H1 (cell line): ENCODE measurements around the gene TEX264. TPM values are rescaled to one million over a fixed set of nuclear protein-coding genes. Genes with fewer than 3 reads are reported as not detected.
A peak's percentile ranks its signal among the peaks of the same experiment; 100 is the strongest.

Source experiments
- CTCF ChIA-PET: fragments of 300-600 bp; sonication (Branson Sonifier 250); formaldehyde crosslinking; loops from one replicate; lab custom pipeline; 2021; ENCODE audit not compliant: partially characterized antibody; lab: Charles Lee
- POLR2A ChIA-PET: fragments of 300-600 bp; sonication (Branson Sonifier 250); formaldehyde crosslinking; loops from one replicate; lab custom pipeline; 2021; ENCODE audit warnings: inconsistent platforms; ENCODE audit not compliant: partially characterized antibody; lab: Charles Lee
- DNase-seq, 2 experiments: peaks; one replicate each; pipeline versions ENCODE4 v3.0.0 to v3.0.0-alpha.2; 2010 to 2022; ENCODE audit warnings: low spot score in 2 of 2, low read depth in 1 of 2, mixed read lengths in 1 of 2
- FAIRE-seq: peaks from 2 replicates; lab custom pipeline; 2011; peaks lifted over from hg19 to GRCh38; lab: Jason Lieb, UNC
- H2AFZ ChIP-seq: 2 replicates; pipeline ENCODE4 v1.8.1; 2012; ENCODE audit warnings: low read length, inconsistent platforms
- H2AK5ac ChIP-seq: 2 replicates; pipeline ENCODE4 v1.6.1; 2013; ENCODE audit warnings: low read depth, low read length
- H2BK120ac ChIP-seq: replicated peaks from 2 replicates; pipeline ENCODE3; 2013; ENCODE audit warnings: low read depth, low read length, inconsistent platforms
- H2BK12ac ChIP-seq: 2 replicates; pipeline ENCODE4 v1.6.1; 2013; ENCODE audit warnings: low read depth, low read length
- H2BK15ac ChIP-seq: 2 replicates; pipeline ENCODE4 v1.6.1; 2013; ENCODE audit warnings: low read length
- H2BK20ac ChIP-seq: 2 replicates; pipeline ENCODE4 v1.6.1; 2013; ENCODE audit warnings: low read length
- H2BK5ac ChIP-seq: 2 replicates; pipeline ENCODE4 v1.6.1; 2013; ENCODE audit warnings: low read depth, low read length
- H3K14ac ChIP-seq: 2 replicates; pipeline ENCODE4 v1.6.1; 2013; ENCODE audit warnings: inconsistent platforms; ENCODE audit not compliant: insufficient read length
- H3K18ac ChIP-seq: 2 replicates; pipeline ENCODE4 v1.6.1; 2013; ENCODE audit warnings: low read length; ENCODE audit errors: extremely low read depth
- H3K23ac ChIP-seq: 2 replicates; pipeline ENCODE4 v1.6.1; 2013; ENCODE audit warnings: inconsistent platforms; ENCODE audit not compliant: insufficient read length
- H3K23me2 ChIP-seq: 2 replicates; pipeline ENCODE4 v1.6.1; 2013; ENCODE audit warnings: low read depth, low read length
- H3K27ac ChIP-seq: 2 replicates; pipeline ENCODE4 v1.6.1; 2011; ENCODE audit warnings: low read depth, low read length, inconsistent platforms
- H3K27me3 ChIP-seq, 4 experiments: replicated peaks in 1 of 4; 1 replicate in 1 of 4; 2 replicates in 3 of 4; pipeline versions ENCODE4 v1.6.1 to v1.8.1; 2011 to 2013; ENCODE audit warnings: low read length in 3 of 4, mild to moderate bottlenecking in 3 of 4, inconsistent platforms in 2 of 4, mixed read lengths in 2 of 4, moderate library complexity in 1 of 4; ENCODE audit not compliant: control insufficient read depth in 3 of 4, insufficient read depth in 3 of 4; ENCODE audit errors: extremely low read depth in 1 of 4
- H3K36me3 ChIP-seq, 4 experiments: 2 replicates each; pipeline versions ENCODE4 v1.6.1 to v1.8.1; 2011 to 2013; ENCODE audit warnings: mild to moderate bottlenecking in 4 of 4, low read length in 3 of 4, moderate library complexity in 2 of 4, control low read depth in 1 of 4, inconsistent platforms in 1 of 4; ENCODE audit not compliant: insufficient read depth in 4 of 4, control insufficient read depth in 2 of 4
- H3K4ac ChIP-seq: replicated peaks from 2 replicates; pipeline ENCODE3; 2013; ENCODE audit warnings: low read length, low read depth, mixed read lengths, inconsistent platforms; ENCODE audit not compliant: insufficient read length
- H3K4me1 ChIP-seq, 4 experiments: replicated peaks in 1 of 4; 1 replicate in 1 of 4; 2 replicates in 3 of 4; pipeline versions ENCODE4 v1.6.1 to v1.8.1; 2011 to 2013; ENCODE audit warnings: low read length in 3 of 4, inconsistent platforms in 2 of 4, mixed read lengths in 1 of 4; ENCODE audit not compliant: insufficient read depth in 4 of 4, control insufficient read depth in 3 of 4
- H3K4me2 ChIP-seq, 2 experiments: 2 replicates each; pipeline versions ENCODE4 v1.6.1 to v1.8.1; 2011 to 2013; ENCODE audit warnings: low read depth in 2 of 2, low read length in 2 of 2, control low read depth in 1 of 2, inconsistent platforms in 1 of 2, mild to moderate bottlenecking in 1 of 2; ENCODE audit not compliant: insufficient read depth in 1 of 2
- H3K4me3 ChIP-seq, 4 experiments: fragments of 200-600, 300-600 bp in 1 of 4; sonication (generic), shearing (Covaris generic), sonication (Bioruptor Twin) in 1 of 4; 2 replicates each; pipeline versions ENCODE4 v1.5.1 to v1.8.1; 2011 to 2016; ENCODE audit warnings: low read length in 4 of 4, low read depth in 3 of 4, control low read depth in 2 of 4, inconsistent platforms in 2 of 4, mild to moderate bottlenecking in 2 of 4, mixed read lengths in 1 of 4, moderate library complexity in 1 of 4; ENCODE audit not compliant: insufficient read depth in 2 of 4; ENCODE audit errors: extremely low read depth in 1 of 4
- H3K56ac ChIP-seq: replicated peaks from 2 replicates; pipeline ENCODE3; 2013; ENCODE audit warnings: low read depth, mild to moderate bottlenecking, mixed read lengths, low read length, inconsistent platforms; ENCODE audit not compliant: insufficient read length
- H3K79me1 ChIP-seq: 2 replicates; pipeline ENCODE4 v1.6.1; 2013; ENCODE audit warnings: low read depth, low read length, control low read depth
- H3K79me2 ChIP-seq, 2 experiments: 2 replicates each; pipeline versions ENCODE4 v1.6.1 to v1.8.1; 2012 to 2013; ENCODE audit warnings: low read length in 2 of 2, mild to moderate bottlenecking in 2 of 2, inconsistent platforms in 1 of 2; ENCODE audit not compliant: insufficient read depth in 2 of 2, control insufficient read depth in 1 of 2
- H3K9ac ChIP-seq, 4 experiments: replicated peaks in 1 of 4; 1 replicate in 1 of 4; 2 replicates in 3 of 4; pipeline versions ENCODE4 v1.6.1 to v1.8.1; 2011 to 2013; ENCODE audit warnings: low read depth in 3 of 4, low read length in 3 of 4, control low read depth in 2 of 4, mild to moderate bottlenecking in 2 of 4, moderate library complexity in 2 of 4, inconsistent platforms in 1 of 4; ENCODE audit errors: extremely low read depth in 1 of 4
- H3K9me3 ChIP-seq, 2 experiments: 2 replicates each; pipeline versions ENCODE4 v1.6.1 to v1.8.1; 2012 to 2013; ENCODE audit warnings: mild to moderate bottlenecking in 2 of 2, moderate library complexity in 2 of 2, control low read depth in 1 of 2, inconsistent platforms in 1 of 2, low read depth in 1 of 2, low read length in 1 of 2, mixed read lengths in 1 of 2; ENCODE audit not compliant: insufficient read depth in 2 of 2
- H4K20me1 ChIP-seq, 2 experiments: replicated peaks in 1 of 2; 2 replicates each; pipeline versions ENCODE3 to v1.8.1; 2011 to 2013; ENCODE audit warnings: inconsistent platforms in 2 of 2, low read length in 2 of 2, mild to moderate bottlenecking in 1 of 2; ENCODE audit not compliant: insufficient read depth in 2 of 2, control insufficient read depth in 1 of 2
- H4K5ac ChIP-seq: 2 replicates; pipeline ENCODE4 v1.6.1; 2013; ENCODE audit warnings: low read length, low read depth, mixed read lengths, inconsistent platforms; ENCODE audit not compliant: insufficient read length
- H4K8ac ChIP-seq: 2 replicates; pipeline ENCODE4 v1.8.0; 2013; ENCODE audit warnings: mild to moderate bottlenecking, moderate library complexity, low read length, inconsistent platforms; ENCODE audit not compliant: insufficient read depth; ENCODE audit errors: extremely low read depth
- H4K91ac ChIP-seq: replicated peaks from 2 replicates; pipeline ENCODE3; 2013; ENCODE audit warnings: low read length, mixed read lengths, inconsistent platforms; ENCODE audit not compliant: insufficient read length
- CREB1 ChIP-seq: IDR thresholded peaks from 2 replicates; pipeline ENCODE4 v1.6.1; 2012; ENCODE audit warnings: inconsistent platforms
- EP300 ChIP-seq, 2 experiments: IDR thresholded peaks; 1 replicate in 1 of 2; 2 replicates in 1 of 2; pipeline ENCODE4 v1.6.1; 2011 to 2012; ENCODE audit warnings: low read depth in 2 of 2, low read length in 2 of 2, mild to moderate bottlenecking in 2 of 2, borderline replicate concordance in 1 of 2, inconsistent platforms in 1 of 2, moderate library complexity in 1 of 2
- GABPA ChIP-seq: IDR thresholded peaks from 2 replicates; pipeline ENCODE4 v1.6.1; 2011; ENCODE audit warnings: mild to moderate bottlenecking, low read length, moderate library complexity, borderline replicate concordance; ENCODE audit not compliant: insufficient read depth
- HDAC6 ChIP-seq: IDR thresholded peaks from one replicate; pipeline ENCODE4 v1.7.1; 2012; ENCODE audit warnings: low read depth, mild to moderate bottlenecking, inconsistent platforms, low read length, moderate library complexity
- JUND ChIP-seq: IDR thresholded peaks from 2 replicates; pipeline ENCODE4 v1.6.1; 2011; ENCODE audit warnings: mild to moderate bottlenecking, improper control_type of control experiment, low read length
- NRF1 ChIP-seq: IDR thresholded peaks from 2 replicates; pipeline ENCODE4 v1.6.1; 2011; ENCODE audit warnings: mild to moderate bottlenecking, low read depth, low read length, improper control_type of control experiment
- WGBS, 2 experiments: shearing (Covaris generic) in 1 of 2; methylation state at CpG; one replicate each; pipeline versions ENCODE4 v1.1.6 to v1.1.7; 2013 to 2015; ENCODE audit warnings: low lambda C conversion rate in 2 of 2, mixed read lengths in 2 of 2, inconsistent platforms in 1 of 2, low coverage in 1 of 2, missing lambda C conversion rate in 1 of 2; ENCODE audit not compliant: insufficient replicate concordance in 2 of 2, insufficient coverage in 1 of 2, insufficient read length in 1 of 2; ENCODE audit errors: extremely low coverage in 1 of 2, missing lambda C conversion rate in 1 of 2; 5-methylcytosine and 5-hydroxymethylcytosine counted together
- polyA plus RNA-seq, 7 experiments: library from polyadenylated mRNA; depleted of rRNA in 3 of 7; stranded (reverse) in 5 of 7; unstranded in 2 of 7; fragments of >200 nt in 5 of 7; fragments of 200-250 nt in 2 of 7; gene quantifications; 1 replicate in 5 of 7; 2 replicates in 1 of 7; 4 replicates in 1 of 7; pipeline versions ENCODE4 v1.2.1 to v1.2.3, GENCODE V29; 2011 to 2013; ENCODE audit warnings: missing spikeins in 2 of 7, mixed read lengths in 2 of 7
- total RNA-seq: library from RNA; stranded (reverse); fragmentation: NEBNext Ultra II Directional; extraction: Animal tissue kit (Norgen Biotek cat#: 25700); gene quantifications from 2 replicates; pipeline ENCODE4 v1.2.1, GENCODE V29; 2021
- TF ChIP-seq, protein P1 (sequence below): IDR thresholded peaks from 2 replicates; pipeline ENCODE4 v1.6.1; 2012; ENCODE audit warnings: inconsistent platforms
- TF ChIP-seq, protein P2 (sequence below), 3 experiments: IDR thresholded peaks; 1 replicate in 2 of 3; 2 replicates in 1 of 3; pipeline versions ENCODE4 v1.5.1 to v1.6.1; 2011; ENCODE audit warnings: low read length in 3 of 3, mild to moderate bottlenecking in 3 of 3, inconsistent platforms in 2 of 3, low read depth in 1 of 3, moderate library complexity in 1 of 3; ENCODE audit not compliant: insufficient read depth in 1 of 3; ENCODE audit errors: control extremely low read depth in 1 of 3

Gene TEX264
- total and polyA plus RNA-seq, 2 of the 8 experiments (the other 6 are each of a cell fraction or from before 2014, with no cell fraction given) = 11.2 to 35.6 TPM

DNA sequence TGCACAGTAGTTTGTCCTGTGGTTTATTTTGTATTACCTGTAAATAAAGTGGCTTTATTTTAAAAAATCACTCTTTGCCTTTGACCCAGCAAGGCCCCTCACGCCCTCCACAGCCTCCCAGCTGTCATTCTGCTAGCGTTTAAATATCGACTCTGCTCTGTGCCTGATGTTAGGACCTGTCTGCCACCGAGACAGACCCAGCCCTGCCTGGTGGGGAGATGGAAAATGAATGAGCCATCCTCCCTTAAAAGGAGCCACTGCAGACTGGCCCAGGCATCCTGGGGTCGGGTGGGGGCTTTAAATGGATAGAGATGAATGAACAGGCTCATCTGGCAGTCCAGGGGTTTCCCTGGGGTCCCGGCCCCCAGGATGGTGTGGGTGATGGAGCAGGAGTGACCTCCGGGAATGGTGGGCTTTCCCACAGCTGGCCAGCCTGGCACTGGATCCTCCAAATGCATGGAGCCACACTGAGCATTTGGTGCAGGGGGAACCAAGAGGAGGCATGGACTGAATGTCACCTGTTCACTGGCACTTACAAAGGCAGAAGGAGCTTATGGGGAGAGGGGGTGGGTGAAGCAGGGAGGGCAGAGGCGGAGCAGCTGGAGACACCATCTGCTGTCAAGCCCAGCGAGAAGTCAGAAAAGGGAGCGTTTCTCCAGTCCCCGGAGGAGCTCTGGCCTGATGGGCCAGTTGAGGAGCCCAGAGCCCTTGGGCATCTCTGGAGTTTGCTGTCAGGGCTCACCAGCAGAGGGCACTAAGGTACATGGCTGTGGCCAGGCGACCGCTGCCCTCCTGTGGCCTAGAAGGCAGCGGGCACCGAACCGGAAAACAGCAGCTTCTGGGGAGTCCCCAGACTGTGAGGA, 47.7 kb downstream of the TEX264 start:
- no peaks in the 10 kb centered on the region for H3K79me2 ChIP-seq
- ChIA-PET CTCF (interaction anchor here (0.6 to 4.4 kb wide), 45 partner anchors 9 to 634 kb away, joined by 3 to 108 read pairs (median 4); partner anchors contain the start of gene GRM2), POLR2A (interaction anchor here (1.1 to 1.7 kb wide), 4 partner anchors 80 to 329 kb away, joined by 3 to 7 read pairs (median 3); no protein-coding TSS in a partner anchor)
- no peaks in the 10 kb centered on the region for H3K27me3 ChIP-seq
- no peak overlapping the region for H3K23ac ChIP-seq
- H2AK5ac ChIP-seq = no peak overlapping the region
- no peak overlapping the region for H4K91ac ChIP-seq
- no peak overlapping the region for H3K4me2 ChIP-seq
- no peak overlapping the region for H3K4me3 ChIP-seq
- H2BK20ac ChIP-seq = no peak overlapping the region
- peaks cover 2% of the 10 kb centered on the region; the same call in 1 of the 2 replicates for H3K23me2 ChIP-seq
- WGBS, 2 experiments = 56% methylated on average over 16 of the region's 16 CpGs; no CpG with 5 or more reads in 1 of the 2 experiments
- no peaks in the 10 kb centered on the region for H3K79me1 ChIP-seq
- H2BK15ac ChIP-seq = no peak overlapping the region
- H3K4ac ChIP-seq = no peak overlapping the region
- no peaks in the 10 kb centered on the region for H3K36me3 ChIP-seq
- H4K8ac ChIP-seq = no peak overlapping the region
- no peak overlapping the region for H3K27ac ChIP-seq
- no peak overlapping the region for H3K9ac ChIP-seq
- no peak overlapping the region for H4K5ac ChIP-seq
- no peaks in the 10 kb centered on the region; a peak in 1 of 7 replicates for H3K4me1 ChIP-seq
- DNase-seq = peak; percentile 69 to 92
- no peaks in the 10 kb centered on the region for H3K9me3 ChIP-seq
- H2BK5ac ChIP-seq = no peak overlapping the region
- H2BK12ac ChIP-seq = no peak overlapping the region
- H2AFZ ChIP-seq = 0 out of 2 replicates have a peak overlapping the region, but pooled peaks have one; percentile 25
- FAIRE-seq = peak; percentile 57
- H3K56ac ChIP-seq = no peak overlapping the region
- peaks cover 0 to 3% of the 10 kb centered on the region in 2 experiments for H4K20me1 ChIP-seq
- H3K18ac ChIP-seq = no peak overlapping the region
- H3K14ac ChIP-seq = no peak overlapping the region
- H2BK120ac ChIP-seq = no peak overlapping the region
- TF ChIP-seq NRF1 (no peak), EP300 (IDR thresholded peaks at IDR 0.05; ENCODE audit: borderline replicate concordance in 1 of 2, low read depth in 2 of 2, low read length in 2 of 2) (no peak), HDAC6 (no peak), CREB1 (0 out of 2 replicates have a peak, but pooled peaks have one; percentile 15), GABPA (peak; percentile 25; the same call in 1 of the 2 replicates), JUND (0 out of 2 replicates have a peak, but pooled peaks have one; percentile 19)
- TF ChIP-seq, protein P1, sequence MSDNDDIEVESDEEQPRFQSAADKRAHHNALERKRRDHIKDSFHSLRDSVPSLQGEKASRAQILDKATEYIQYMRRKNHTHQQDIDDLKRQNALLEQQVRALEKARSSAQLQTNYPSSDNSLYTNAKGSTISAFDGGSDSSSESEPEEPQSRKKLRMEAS = 0 out of 2 replicates have a peak, but pooled peaks have one; percentile 14
- TF ChIP-seq, protein P2, sequence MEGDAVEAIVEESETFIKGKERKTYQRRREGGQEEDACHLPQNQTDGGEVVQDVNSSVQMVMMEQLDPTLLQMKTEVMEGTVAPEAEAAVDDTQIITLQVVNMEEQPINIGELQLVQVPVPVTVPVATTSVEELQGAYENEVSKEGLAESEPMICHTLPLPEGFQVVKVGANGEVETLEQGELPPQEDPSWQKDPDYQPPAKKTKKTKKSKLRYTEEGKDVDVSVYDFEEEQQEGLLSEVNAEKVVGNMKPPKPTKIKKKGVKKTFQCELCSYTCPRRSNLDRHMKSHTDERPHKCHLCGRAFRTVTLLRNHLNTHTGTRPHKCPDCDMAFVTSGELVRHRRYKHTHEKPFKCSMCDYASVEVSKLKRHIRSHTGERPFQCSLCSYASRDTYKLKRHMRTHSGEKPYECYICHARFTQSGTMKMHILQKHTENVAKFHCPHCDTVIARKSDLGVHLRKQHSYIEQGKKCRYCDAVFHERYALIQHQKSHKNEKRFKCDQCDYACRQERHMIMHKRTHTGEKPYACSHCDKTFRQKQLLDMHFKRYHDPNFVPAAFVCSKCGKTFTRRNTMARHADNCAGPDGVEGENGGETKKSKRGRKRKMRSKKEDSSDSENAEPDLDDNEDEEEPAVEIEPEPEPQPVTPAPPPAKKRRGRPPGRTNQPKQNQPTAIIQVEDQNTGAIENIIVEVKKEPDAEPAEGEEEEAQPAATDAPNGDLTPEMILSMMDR (IDR thresholded peaks at IDR 0.05; ENCODE audit: control extremely low read depth in 1 of 3, insufficient read depth in 1 of 3, low read depth in 1 of 3, low read length in 3 of 3) = peak in 2 of 3 experiments; percentile 99 to 100; a peak in 3 of 4 replicates
